ENCODE results near the gene FOXA3.
"Not testable (repeated sequence)": the region's sequence is repeated elsewhere in the genome, so short reads cannot be mapped to it uniquely, and the experiment has no call there.

FOXA3 gene

DNA sequence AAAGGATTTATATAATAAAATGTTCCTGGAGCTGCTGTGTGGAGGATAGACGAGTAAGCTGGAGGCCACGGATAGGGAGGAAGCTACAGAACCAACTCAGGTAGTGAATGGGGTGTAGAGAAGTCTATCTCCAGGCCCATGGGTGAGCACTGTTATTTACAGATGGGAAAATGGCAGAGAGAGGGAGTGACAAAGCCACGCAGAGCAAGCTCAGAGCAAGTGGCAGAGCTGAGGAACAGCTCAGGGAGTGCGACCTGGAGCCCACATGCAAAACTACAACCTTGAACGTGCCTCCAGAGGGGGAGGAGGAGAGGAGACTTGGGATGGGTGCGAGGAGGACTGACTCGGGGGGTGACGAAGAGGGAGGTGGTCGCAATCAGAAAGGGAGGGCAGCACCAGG, 35.6 kb upstream of the FOXA3 start:
- no peak for DNase-seq (ENCODE audit: low spot score)

DNA sequence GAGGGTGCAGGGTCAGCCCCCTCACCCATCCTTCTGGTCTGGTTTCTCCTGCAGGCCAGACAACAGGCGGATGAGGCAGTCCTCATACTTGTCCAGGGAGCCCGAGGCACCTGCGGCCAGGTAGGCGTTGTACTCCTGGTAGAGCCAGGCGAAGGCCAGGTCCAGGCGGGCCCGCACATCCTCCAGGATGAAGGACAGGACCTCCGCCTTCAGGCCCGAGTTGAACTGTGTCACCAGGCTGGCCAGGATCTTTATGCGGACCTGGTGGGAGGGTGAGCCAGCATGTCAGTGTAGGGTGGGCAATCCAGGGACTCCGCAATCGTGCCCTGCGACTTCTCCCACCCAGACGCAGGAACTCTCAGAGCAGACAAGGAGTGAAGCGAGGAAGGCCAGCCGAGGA, 35.2 kb upstream of the FOXA3 start:
- no peak for DNase-seq (ENCODE audit: low spot score)

DNA sequence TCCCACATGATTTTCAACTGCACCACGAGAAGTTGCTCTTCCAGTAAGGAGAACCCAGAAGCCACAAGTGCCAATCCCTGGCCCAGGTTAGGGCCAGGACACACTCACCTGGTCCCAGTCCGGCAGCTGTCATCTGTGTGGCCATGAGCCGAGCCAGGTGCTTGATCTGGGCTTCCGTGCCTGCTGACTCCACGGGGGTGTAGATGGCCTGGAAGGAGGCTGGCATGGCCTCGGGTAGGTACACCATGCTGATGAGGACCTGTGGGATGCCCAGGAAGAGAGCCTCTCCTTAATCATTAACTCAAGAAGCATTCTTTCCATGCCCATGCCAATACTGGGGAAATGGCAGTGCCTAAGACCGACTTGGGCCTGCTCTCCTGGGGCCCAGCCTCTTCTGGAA, 29.2 kb upstream of the FOXA3 start:
- no peak for DNase-seq (ENCODE audit: low spot score)

DNA sequence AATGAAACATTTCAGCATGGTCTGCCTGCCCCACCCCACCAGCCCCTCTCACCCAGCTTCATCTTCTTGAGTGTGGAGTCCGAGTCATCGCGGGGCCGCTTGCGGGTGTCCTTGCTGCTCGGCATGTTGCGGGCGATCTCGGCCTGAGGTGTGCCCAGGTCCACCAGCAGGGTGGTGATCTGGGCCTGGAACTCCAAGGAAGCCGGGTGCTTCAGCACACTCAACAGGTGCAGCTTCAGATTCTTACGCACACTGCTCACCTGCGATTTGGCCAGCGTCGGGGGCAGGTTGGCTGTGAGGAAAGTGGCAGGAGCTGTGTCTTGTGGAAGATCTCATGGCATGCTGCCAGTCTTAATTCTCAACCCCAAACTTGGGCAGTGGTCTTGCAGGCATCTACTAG, 21.9 kb upstream of the FOXA3 start:
- DNase-seq (ENCODE audit: low spot score) = no peak

DNA sequence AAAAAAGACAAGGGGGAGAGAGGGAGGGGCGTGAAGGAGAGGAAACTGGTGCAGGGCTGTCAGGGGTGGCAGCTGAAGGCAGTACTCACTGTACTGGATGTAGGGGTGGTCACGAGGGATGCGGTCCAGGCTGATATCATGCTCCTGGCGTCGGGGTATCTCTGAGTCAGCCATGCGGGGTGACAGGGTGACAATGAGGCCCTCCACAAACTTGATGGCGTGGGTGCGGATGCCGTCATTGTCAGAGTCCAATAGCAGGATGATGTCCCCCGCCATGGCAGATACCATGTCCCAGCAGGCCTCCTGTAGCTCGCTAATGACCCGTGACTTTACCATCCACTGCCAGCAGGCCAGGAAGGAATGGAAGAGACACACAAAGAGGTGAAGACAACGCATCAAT, 16.5 kb upstream of the FOXA3 start:
- DNase-seq (ENCODE audit: low spot score) = no peak

DNA sequence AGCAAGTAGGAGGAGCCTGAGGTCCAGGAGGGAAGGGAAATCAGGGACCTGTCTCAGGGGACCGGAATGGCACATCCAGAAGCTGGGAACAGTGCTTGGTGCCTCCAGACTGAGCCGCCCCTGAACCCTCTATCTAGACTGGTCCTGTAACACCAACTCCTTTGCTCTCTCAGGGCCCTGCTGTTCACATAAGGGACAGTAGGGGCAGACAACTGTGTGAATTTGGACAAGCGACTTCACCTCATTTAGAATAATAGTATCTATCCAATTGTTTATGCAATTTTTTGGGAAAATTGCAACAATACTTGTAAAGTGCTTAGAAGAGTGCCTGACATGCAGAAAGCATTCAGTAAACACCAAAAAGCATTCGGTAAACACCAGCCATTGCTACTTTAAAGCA, 15.2 kb upstream of the FOXA3 start:
- DNase-seq (ENCODE audit: low spot score) = no peak

DNA sequence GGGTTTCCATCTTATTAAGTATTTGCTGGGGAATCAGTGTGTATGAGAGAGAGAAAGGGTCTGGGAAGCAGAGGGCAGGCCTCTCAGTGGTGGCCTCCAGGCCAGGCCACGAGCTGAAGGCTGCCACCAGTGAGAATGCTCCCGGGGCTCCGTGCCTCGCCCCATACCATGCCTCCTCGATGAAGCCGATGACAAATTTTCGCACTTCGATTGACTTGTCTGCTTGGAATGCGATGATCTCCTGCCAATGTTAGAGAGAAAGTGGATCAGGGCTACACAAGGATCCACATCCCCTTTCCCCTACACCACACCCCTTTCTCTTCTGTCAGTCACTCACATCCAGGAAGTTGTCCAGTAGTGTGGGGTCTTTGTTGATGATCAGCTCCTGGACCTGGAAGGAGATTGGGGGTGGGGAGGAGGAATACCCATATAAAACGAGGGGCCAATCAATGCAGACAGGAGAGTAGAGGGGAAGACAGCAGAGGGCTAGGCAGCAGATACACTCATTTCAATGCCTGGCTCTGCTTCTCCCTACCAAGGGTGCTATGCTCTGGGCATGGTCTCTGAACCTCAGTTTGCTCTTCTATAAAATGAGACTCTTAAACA, 11.9 kb upstream of the FOXA3 start:
- no peak for DNase-seq (ENCODE audit: low spot score)

DNA sequence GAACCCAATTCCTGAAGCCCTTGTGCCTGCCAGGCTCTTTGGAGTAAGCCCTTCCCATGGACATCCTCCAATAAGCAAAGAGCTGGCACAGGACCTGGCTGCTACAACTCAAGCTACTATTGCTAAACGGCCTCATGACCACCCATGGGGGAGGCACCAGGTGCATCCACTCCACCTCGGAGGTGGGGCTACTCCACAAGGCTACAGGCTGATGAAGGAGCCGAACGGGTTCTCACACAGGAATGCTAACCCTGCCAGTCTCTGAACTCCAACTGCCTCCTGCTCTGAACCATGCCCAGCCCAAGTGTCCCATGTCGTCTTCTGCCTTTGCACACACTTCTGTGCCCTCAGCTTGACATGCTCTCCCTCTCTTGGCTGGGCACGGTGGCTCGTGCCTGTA, 11.1 kb upstream of the FOXA3 start:
- DNase-seq (ENCODE audit: low spot score) = no peak

DNA sequence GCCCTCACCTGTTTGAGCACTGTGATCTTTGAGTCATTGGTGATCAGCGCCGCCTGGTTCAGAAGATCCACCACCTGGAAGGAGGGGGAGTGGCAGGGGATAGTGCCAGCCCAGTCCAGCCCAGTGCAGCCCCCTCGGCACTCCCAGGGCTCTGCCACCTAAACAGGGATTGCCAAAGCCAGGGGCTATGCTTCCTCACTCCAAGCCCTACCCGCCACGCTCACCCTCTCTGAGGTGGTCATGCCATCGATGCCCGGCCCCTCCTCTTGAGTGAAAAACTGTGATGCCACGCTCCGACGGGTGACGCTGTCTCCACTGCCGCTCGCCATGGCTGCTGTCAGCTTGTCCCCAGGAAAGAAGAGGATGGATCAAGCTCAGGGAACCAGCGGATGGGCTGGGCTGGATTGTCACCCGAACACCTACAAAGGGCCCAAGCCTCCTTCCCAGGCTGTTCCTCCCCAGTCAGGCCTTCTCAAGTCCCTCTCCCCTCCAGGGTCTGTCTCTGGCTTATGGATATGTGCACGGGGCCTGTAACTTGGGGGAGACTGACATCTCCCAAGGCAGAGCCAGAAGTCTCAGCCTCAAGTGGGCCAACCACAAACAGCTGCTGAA, 9.9 kb upstream of the FOXA3 start:
- no peak for DNase-seq (ENCODE audit: low spot score)

DNA sequence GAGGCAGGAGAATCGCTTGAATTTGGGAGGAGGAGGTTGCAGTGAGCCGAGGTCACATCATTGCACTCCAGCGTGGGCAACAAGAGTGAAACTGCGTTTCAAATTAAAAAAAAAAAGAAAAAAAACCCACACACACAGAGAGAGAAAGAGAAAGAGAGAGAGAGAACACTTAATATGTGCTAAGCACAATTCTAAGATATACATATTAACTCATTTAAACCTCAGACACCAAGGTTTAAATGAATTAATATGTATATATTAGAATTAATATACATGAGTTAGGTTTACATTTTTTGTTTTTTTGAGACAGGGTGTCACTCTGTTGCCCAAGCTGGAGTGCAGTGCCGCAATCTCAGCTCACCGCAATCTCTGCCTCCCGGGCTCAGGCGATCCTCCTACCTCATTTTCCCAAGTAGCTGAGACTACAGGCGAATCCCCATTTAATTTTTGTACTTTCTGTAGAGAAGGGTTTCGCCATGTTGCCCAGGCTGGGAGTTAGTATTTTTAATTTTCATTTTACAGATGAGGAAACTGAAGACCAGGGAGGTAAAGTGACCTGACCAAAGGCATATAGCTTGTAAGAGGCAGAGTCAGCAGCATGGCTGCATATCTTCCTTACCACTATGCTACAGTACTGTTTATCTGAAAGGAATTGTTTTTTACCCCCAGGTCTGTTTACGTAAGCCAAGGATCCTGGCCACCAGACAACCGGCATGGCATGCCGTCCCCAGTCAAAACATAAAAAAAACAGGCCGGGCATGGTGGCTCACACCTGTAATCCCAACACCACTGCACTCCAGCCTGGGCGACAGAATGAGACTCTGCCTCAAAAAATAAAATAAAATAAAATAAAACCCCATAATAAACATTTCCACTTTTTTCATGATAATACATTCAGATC, 3.5 kb upstream of the FOXA3 start:
- no peak for DNase-seq (ENCODE audit: low spot score)

DNA sequence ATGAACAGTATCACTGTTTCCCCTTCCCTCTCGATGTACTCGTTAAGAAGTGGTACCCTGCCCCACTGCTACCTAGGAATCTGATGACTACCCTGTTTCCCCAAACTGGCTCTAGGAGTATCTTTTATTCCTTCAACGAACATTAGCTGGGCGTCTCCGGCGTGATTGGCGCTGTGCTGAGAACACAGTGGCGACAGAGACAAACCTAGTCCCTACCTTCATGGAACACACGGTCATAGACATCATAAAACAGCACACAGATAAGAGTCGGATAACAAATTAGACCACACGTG, 1.9 kb upstream of the FOXA3 start:
- no peak for DNase-seq (ENCODE audit: low spot score)

DNA sequence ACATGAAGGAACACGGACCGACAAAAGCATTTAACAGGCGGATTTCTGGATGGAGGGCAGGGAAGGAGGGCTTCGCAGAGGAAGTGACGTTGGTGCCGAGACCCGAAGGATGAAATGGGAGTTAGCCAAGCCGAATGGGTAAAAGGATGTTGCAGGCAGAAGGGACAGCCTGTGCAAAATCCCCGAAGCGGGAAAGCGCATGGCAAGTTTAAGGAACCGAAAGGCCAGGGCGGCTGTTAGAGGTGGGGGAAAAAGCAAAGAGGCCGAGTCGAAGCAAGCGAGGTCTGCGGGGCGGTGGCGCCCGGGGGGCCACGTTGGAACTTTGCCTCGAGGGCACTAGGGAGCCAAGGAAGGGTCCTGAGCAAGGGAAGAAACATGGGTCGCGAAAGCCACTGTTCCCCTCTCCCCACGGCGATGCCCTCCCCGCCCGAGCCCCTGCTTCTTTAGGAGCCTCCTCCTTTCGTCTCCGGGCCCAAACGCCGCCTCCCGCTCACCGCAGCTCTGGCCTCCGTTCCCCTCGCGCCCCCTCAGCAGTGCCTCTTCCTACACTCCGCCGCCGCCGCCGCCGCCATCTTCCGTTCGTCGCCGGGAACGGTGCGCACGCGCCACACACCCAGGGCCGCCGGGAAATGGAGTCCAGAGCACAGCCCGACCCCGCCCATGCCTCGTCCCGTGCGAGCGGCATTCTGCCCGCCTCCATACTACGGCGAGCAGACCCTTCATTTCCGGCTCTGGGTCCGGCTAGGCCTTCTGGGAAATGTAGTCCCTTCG, 1.4 kb upstream of the FOXA3 start, which contains the start of gene SYMPK:
SYMPK (minus strand) TSS at position 584 of the 771 bp plus-strand sequence. CDS start 8,652 bp downstream, outside the sequence.
- peak; percentile 100 for DNase-seq (ENCODE audit: low spot score)

DNA sequence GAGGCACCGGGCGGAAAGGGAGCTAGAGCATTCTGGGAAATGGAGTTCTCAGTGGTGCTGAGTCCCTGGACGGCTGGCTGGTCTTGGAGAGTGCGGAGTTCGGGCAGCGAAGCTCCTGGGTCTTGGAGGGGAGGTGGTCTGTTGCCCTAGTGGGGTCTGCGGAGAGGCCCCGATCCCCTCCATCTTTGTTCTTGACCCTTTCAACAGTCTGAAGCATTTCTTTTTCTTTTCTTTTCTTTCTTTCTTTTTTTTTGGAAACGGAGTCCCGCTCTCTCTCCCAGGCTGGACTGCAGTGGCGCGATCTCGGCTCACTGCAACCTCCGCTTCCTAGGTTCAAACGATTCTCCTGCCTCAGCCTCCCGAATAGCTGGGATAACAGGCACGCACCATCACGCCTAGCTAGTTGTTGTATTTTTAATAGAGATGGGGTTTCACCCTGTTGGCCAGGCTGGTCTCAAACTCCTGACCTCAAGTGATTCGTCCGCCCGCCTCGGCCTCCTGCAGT, 739 bp upstream of the FOXA3 start:
- no peak for DNase-seq (ENCODE audit: low spot score)

DNA sequence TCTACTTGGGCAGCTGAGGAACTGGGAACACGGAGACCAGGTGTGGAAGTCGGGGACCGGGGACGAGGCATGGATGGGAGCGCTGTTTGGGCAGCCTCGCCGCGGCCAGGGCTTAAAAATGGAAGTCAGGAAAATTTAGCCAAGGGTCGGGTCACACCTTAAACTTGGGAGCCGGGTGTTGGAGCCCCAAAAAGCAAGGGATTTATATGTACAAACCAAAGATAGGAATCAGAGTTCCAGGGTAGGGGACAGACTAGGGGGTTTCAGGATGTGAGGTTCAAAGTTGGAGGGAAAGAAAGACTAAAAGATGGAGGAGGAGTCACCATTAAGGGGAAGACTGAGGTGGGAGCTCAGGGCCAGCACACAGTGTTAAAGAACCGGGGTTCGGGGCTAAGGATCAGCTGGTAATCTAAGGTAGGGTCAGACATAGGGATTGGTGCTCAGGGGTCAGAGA, 530 bp downstream of the FOXA3 start:
- DNase-seq (ENCODE audit: low spot score) = no peak

DNA sequence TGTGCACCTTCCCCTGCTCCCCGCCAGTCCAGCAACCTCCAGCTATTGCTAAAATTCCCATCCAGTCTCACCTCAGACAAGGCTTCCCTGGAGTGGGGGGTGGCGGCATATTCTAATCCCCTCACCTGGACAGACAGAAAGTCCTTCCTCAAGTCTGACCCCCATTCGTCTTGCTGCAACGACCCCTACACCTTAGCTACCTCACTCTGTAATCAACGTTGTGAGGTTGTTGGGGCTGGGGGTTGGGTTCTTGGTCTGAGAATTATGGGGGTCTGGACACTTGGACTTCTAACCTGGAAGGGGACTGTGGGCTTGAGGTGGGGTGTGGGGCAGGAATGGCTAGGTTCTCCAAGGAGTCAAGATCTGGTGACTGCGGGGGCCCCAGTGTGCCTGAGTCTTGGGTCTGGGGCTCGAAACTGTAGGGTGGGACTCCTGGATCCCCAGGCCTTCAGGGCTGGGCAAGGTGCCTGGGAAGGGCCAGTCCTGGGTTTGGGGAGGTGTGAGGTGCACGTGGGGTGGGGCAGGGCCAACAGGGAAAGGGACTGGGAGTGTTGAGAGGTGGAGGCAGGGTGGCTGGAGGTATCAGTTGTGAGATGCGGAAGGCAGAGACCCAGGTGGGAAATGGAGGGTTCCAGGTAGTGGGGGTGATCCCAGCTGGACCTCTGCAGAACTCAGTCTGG, 1.3 kb downstream of the FOXA3 start:
- DNase-seq (ENCODE audit: low spot score) = no peak

DNA sequence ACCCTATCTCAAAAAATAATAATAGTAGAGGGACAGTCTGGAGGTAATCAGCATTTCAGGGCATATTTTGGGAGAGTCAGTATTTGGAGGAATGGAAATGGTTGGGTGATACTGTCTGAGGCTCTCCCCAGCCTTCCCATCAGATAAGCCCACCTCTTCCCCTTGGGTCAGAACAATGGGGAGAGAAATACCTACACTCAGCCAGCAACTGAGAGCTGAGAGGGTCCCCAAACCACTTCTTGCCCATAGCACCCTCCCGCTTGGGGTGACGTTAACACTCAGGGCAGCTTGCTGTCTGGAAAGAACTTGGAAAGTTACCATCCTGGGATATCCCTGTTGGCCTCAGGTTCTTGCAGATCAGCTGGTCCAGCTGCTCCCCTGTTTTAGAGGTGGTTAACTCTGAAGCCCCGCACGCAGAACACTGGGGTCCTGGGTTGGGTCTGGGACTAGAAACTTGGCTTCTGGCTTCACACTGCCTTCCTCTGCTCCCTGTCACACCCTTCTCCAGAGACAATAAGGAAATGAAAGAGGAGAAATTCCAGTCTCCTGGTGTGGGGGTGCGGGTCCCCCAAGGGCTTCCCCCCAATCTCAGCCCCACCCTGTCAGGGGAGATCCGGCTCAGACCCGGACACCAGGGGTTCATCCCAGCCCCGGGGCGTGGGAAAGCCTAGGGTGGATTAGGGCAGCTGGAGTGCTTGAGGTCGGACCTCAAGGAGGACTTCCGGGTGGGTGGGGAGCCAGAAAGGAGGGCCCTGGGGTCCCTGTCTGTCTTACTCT, 2.5 kb downstream of the FOXA3 start:
- no peak for DNase-seq (ENCODE audit: low spot score)

DNA sequence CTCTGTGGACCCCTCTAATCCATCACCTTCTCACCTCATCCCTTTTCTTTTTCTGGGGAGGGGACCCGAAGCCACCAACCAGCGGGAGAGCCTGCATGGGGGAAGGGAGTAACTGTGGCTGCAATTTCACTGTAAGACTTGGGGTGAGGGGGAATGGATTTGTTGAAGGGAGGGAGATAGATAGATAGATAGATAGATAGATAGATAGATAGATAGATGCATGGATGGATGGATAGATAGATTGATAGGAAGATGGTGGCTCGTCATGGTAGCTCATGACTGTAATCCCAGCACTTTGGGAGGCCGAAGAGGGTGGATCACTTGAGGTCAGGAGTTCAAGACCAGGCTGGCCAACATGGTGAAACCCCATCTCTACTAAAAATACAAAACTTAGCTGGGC, 3.1 kb downstream of the FOXA3 start:
- not testable (repeated sequence) for DNase-seq (ENCODE audit: low spot score)

DNA sequence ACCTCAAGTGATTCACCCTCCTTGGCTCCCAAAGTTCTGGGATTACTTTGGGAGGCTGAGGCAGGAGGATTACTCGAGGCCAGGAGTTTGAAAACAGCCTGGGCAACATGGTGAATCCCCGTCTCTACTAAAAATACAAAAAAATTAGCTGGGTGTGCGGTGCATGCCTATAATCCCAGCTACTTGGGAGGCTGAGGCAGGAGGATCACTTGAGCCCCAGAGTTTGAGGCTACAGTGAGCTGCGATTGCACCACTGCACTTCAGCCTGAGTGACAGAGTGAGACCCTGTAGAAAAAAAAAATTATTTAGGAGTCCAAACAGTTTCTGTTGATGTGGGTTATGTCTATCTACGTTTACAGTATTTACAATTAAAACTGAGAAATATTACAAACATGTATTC, 6.7 kb downstream of the FOXA3 start:
- no peak for DNase-seq (ENCODE audit: low spot score)

DNA sequence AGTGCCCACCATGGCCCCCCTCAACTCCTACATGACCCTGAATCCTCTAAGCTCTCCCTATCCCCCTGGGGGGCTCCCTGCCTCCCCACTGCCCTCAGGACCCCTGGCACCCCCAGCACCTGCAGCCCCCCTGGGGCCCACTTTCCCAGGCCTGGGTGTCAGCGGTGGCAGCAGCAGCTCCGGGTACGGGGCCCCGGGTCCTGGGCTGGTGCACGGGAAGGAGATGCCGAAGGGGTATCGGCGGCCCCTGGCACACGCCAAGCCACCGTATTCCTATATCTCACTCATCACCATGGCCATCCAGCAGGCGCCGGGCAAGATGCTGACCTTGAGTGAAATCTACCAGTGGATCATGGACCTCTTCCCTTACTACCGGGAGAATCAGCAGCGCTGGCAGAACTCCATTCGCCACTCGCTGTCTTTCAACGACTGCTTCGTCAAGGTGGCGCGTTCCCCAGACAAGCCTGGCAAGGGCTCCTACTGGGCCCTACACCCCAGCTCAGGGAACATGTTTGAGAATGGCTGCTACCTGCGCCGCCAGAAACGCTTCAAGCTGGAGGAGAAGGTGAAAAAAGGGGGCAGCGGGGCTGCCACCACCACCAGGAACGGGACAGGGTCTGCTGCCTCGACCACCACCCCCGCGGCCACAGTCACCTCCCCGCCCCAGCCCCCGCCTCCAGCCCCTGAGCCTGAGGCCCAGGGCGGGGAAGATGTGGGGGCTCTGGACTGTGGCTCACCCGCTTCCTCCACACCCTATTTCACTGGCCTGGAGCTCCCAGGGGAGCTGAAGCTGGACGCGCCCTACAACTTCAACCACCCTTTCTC, 8.2 kb downstream of the FOXA3 start:
- DNase-seq (ENCODE audit: low spot score) = no peak

DNA sequence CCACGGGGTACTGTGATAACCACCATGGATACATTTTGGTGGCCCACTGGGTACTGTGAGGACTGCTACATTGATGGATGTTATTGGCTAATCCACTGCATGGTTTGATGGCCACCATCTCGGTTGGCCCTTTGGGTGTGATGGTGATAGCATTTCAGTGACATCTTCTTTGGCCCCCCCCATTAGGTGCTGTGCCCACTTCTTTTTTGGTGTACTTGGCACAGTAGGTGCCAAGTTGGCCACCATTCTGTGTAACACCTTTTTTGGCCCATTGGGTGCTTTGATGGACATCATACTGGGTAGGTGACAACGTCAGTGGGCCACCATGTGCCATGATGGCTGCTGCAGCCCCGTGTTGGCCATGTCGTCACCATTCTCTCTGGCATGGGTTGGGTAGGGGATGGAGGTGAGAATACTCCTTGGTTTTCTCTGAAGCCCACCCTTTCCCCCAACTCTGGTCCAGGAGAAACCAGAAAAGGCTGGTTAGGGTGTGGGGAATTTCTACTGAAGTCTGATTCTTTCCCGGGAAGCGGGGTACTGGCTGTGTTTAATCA, 9.2 kb downstream of the FOXA3 start:
- no peak for DNase-seq (ENCODE audit: low spot score)
